Testis (tissue), 3 donors: Measurements from ENCODE around the gene CACNA2D3. TPM values are rescaled to one million over a fixed set of nuclear protein-coding genes. Genes with fewer than 3 reads are reported as not detected.

Experiments used
- DNase-seq: peaks from one replicate; pipeline ENCODE4 v3.0.0-alpha.2; 2019
- H3K27ac ChIP-seq, 2 donors: fragments of 200-600 bp; sonication (generic); one replicate each; pipeline ENCODE4 v1.5.1; 2019
- H3K27me3 ChIP-seq: fragments of 200-600 bp; sonication (generic); one replicate; pipeline ENCODE4 v1.5.1; 2019
- H3K36me3 ChIP-seq: fragments of 200-600 bp; sonication (generic); one replicate; pipeline ENCODE4 v1.5.1; 2017; ENCODE audit warnings: low read depth; ENCODE audit errors: missing control alignments
- H3K4me1 ChIP-seq: fragments of 200-600 bp; sonication (generic); one replicate; pipeline ENCODE4 v1.5.1; 2019
- H3K4me3 ChIP-seq, 2 donors: fragments of 200-600 bp; sonication (generic); one replicate each; pipeline ENCODE4 v1.5.1; 2017 to 2019
- H3K9me3 ChIP-seq: fragments of 200-600 bp; sonication (generic); one replicate; pipeline ENCODE4 v1.5.1; 2017
- POLR2A ChIP-seq: fragments of 450-650 bp; IDR thresholded peaks from one replicate; pipeline ENCODE4 v1.6.1; 2017; ENCODE audit warnings: antibody characterized with exemption, mild to moderate bottlenecking, moderate library complexity
- WGBS, 2 donors: methylation state at CpG; one replicate each; pipeline ENCODE4 v1.1.5; 2018; 5-methylcytosine and 5-hydroxymethylcytosine counted together
- intact Hi-C: fragments of 100-400 bp; cut with DNase I; formaldehyde crosslinking; loops from one replicate; pipeline ENCODE4 v1.15.1; 2023; ENCODE audit warnings: low total_unique reads
- polyA plus RNA-seq: library from polyadenylated mRNA; stranded (reverse); fragments of 350-450 nt; fragmentation: Illumina TruSeq; extraction: RNeasy Lipid Tissue Mini Kit (QIAGEN cat#74804); gene quantifications from one replicate; pipeline ENCODE4 v1.2.3, GENCODE V29; 2014; ENCODE audit warnings: low read depth, low replicate concordance; ENCODE audit not compliant: insufficient read depth
- total RNA-seq, 2 donors: library from RNA; depleted of rRNA; stranded (reverse); fragments of >200 nt; gene quantifications; one replicate each; pipeline ENCODE4 v1.2.3, GENCODE V29; 2016
- TF ChIP-seq, protein P1 (sequence below), 3 experiments: fragments of 450-650 bp in 2 of 3; fragments of 200-600 bp in 1 of 3; sonication (generic) in 1 of 3; IDR thresholded peaks; one replicate each; pipeline ENCODE4 v1.5.1; 2016 to 2019; ENCODE audit warnings: antibody characterized with exemption in 3 of 3, mild to moderate bottlenecking in 2 of 3, moderate library complexity in 1 of 3

The CACNA2D3 gene
- total and polyA plus RNA-seq, 3 donors from 2014 or later: 10.1 to 16.5 (median 11.2) TPM

- intact Hi-C loops: no loop called here
- WGBS, 2 donors: 66 to 76% methylated on average over 4 of the region's 4 CpGs
- Histone ChIP-seq H3K36me3 (no peaks in the 10 kb centered on the region), H3K27me3 (no peaks in the 10 kb centered on the region), H3K9me3 (no peaks in the 10 kb centered on the region), H3K4me3 (no peak overlapping the region), H3K4me1 (no peaks in the 10 kb centered on the region), H3K27ac (no peak overlapping the region)
- no peak for DNase-seq
- TF ChIP-seq, protein P1, sequence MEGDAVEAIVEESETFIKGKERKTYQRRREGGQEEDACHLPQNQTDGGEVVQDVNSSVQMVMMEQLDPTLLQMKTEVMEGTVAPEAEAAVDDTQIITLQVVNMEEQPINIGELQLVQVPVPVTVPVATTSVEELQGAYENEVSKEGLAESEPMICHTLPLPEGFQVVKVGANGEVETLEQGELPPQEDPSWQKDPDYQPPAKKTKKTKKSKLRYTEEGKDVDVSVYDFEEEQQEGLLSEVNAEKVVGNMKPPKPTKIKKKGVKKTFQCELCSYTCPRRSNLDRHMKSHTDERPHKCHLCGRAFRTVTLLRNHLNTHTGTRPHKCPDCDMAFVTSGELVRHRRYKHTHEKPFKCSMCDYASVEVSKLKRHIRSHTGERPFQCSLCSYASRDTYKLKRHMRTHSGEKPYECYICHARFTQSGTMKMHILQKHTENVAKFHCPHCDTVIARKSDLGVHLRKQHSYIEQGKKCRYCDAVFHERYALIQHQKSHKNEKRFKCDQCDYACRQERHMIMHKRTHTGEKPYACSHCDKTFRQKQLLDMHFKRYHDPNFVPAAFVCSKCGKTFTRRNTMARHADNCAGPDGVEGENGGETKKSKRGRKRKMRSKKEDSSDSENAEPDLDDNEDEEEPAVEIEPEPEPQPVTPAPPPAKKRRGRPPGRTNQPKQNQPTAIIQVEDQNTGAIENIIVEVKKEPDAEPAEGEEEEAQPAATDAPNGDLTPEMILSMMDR (IDR thresholded peaks at IDR 0.05): no peak
- TF ChIP-seq POLR2A: no peak
Observed at GRCh38 chr3:54264050-54264449, 141.7 kb downstream of the CACNA2D3 start.

DNA sequence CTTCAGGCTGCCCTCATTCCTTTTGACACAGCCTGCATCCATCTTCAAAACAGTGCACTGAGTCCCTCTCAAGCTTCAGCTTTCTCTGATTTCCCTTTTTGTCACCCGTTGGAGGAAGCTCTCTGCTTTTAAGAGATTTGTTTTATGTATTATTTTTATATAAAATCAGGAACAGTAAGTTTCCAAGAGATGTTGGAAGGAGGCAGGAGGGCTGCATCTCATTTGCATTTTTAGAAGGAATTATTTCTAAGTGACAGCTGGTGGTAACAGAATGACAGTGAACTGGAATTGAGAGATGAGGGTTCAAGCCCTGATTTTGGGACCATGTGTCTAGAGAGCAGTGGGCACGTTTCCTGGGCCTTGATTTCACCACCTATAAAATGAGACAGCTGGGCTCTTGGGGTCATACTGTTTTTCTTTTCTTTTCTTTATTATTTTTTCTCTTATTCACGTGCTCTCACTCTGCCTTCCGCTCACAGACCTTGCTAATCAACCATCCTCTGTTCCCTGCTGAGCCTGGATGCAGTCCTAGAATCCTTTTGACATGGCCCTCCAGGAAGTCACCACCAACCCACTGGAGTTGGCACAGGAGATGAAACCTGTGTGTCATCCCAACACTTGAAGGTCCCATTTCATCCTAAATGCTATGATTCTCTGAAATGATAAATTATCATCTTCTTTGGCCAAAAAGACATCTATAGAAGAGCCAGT is 148.6 kb downstream of the CACNA2D3 start:
- no peaks in the 10 kb centered on the region for H3K36me3 ChIP-seq
- WGBS, 2 donors: 72 to 78% methylated on average over 4 of the region's 4 CpGs

DNA sequence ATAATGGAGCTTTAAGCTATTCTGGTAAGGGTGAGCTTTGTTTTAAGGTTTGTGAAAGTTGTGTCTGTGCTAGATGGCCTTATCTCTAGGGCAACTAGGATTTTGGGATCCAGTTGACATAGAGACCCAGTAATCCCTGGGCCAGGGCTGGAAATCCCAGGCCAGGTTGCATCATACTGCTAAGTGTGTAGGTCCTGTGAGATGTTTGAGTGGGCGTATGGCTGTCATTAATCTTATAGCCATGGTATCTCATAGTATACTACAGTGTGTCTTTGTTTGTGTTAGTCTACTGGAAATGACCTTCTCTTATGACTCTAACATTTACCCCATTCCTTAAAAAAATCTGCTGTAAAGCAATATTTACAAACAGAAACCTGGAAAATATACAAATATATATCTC is 151.4 kb downstream of the CACNA2D3 start:
- intact Hi-C loops: no loop called here
- no peak for TF ChIP-seq POLR2A
- TF ChIP-seq, protein P1 (IDR thresholded peaks at IDR 0.05): no peak
- Histone ChIP-seq H3K27ac (no peak overlapping the region), H3K36me3 (no peaks in the 10 kb centered on the region), H3K4me3 (no peak overlapping the region), H3K27me3 (no peaks in the 10 kb centered on the region), H3K4me1 (peaks cover 10% of the 10 kb centered on the region), H3K9me3 (no peaks in the 10 kb centered on the region)
- WGBS, 2 donors: 85 to 87% methylated on average over 1 of the region's 1 CpG
- no peak for DNase-seq

More for the DNA sequence above, 148.6 kb downstream of the CACNA2D3 start:
- Histone ChIP-seq H3K27me3 (no peaks in the 10 kb centered on the region), H3K4me3 (no peak overlapping the region), H3K4me1 (peaks cover 10% of the 10 kb centered on the region), H3K9me3 (no peaks in the 10 kb centered on the region), H3K27ac (no peak overlapping the region)
- TF ChIP-seq, protein P1 (IDR thresholded peaks at IDR 0.05): no peak
- TF ChIP-seq POLR2A: no peak
- no peak for DNase-seq
- intact Hi-C loops: no loop called here

GRCh38 chr3:54274607-54275006 is 152.3 kb downstream of the CACNA2D3 start:
- DNase-seq: no peak
- H3K4me3 ChIP-seq: no peak overlapping the region
- 76 to 87% methylated on average over 3 to 4 of the region's 4 CpGs for WGBS, 2 donors
- TF ChIP-seq, protein P1 (IDR thresholded peaks at IDR 0.05): no peak
- no peak for TF ChIP-seq POLR2A
- H3K36me3 ChIP-seq: no peaks in the 10 kb centered on the region
- H3K27ac ChIP-seq: no peak overlapping the region
- peaks cover 10% of the 10 kb centered on the region for H3K4me1 ChIP-seq
- intact Hi-C loops: no loop called here
- H3K27me3 ChIP-seq: no peaks in the 10 kb centered on the region
- H3K9me3 ChIP-seq: no peaks in the 10 kb centered on the region
